Vagina (tissue), 2 donors: ENCODE results near the gene PSMD7.

Experiments
- POLR2A ChIP-seq, 2 donors: fragments of 450-650 bp; IDR thresholded peaks; one replicate each; pipeline ENCODE4 v1.6.1; 2017; ENCODE audit warnings: antibody characterized with exemption in 2 of 2, mild to moderate bottlenecking in 2 of 2, moderate library complexity in 2 of 2
- POLR2AphosphoS5 ChIP-seq, 2 donors: sonication (generic); formaldehyde crosslinking; IDR thresholded peaks; one replicate each; pipeline ENCODE4 v1.9.0; 2017; ENCODE audit warnings: antibody characterized with exemption in 2 of 2, mild to moderate bottlenecking in 2 of 2, low read depth in 1 of 2; ENCODE audit not compliant: insufficient read depth in 1 of 2
- TF ChIP-seq, protein P1 (sequence below), 3 experiments: fragments of 450-650 bp in 2 of 3; fragments of 200-600 bp in 1 of 3; sonication (generic) in 1 of 3; IDR thresholded peaks; one replicate each; pipeline ENCODE4 v1.5.1; 2017 to 2019; ENCODE audit warnings: antibody characterized with exemption in 3 of 3, mild to moderate bottlenecking in 2 of 3, moderate library complexity in 2 of 3

DNA sequence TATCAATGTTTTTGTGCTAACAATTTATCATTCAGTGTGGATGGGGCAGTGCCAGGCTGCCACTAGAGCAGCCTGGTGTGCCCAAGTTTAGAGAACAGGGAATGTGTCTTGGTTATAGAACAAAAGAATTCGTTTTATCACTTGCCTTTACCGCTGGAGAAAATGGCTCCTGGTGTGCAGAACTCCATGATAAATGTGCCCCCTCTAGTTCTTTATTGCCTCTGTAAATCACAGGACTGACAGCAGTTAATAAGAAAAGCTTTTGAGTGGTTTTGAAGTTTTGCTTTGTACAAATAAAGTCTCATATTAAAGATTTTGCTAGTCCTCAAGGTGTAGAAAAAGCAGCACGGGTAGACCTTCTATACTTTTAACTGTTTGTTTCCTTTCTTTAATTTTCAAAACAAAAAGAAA lies 28.2 kb upstream of the PSMD7 start:
- TF ChIP-seq, protein P1, sequence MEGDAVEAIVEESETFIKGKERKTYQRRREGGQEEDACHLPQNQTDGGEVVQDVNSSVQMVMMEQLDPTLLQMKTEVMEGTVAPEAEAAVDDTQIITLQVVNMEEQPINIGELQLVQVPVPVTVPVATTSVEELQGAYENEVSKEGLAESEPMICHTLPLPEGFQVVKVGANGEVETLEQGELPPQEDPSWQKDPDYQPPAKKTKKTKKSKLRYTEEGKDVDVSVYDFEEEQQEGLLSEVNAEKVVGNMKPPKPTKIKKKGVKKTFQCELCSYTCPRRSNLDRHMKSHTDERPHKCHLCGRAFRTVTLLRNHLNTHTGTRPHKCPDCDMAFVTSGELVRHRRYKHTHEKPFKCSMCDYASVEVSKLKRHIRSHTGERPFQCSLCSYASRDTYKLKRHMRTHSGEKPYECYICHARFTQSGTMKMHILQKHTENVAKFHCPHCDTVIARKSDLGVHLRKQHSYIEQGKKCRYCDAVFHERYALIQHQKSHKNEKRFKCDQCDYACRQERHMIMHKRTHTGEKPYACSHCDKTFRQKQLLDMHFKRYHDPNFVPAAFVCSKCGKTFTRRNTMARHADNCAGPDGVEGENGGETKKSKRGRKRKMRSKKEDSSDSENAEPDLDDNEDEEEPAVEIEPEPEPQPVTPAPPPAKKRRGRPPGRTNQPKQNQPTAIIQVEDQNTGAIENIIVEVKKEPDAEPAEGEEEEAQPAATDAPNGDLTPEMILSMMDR (IDR thresholded peaks at IDR 0.05): no peak
- TF ChIP-seq POLR2A (IDR thresholded peaks at IDR 0.05): no peak
- no peak for TF ChIP-seq POLR2AphosphoS5 (IDR thresholded peaks at IDR 0.05; ENCODE audit: insufficient read depth in 1 of 2, low read depth in 1 of 2)
